ENCODE data around the gene RBM10. TPM values are rescaled to one million over a fixed set of nuclear protein-coding genes. Genes with fewer than 3 reads are reported as not detected.

Gene RBM10
- total RNA-seq, 4 donors from 2014 or later, result 24.3 to 27.0 (median 25.4) TPM

GRCh38 chrX:47146121-47146935 is 1.3 kb downstream of the RBM10 start:
- DNase-seq (ENCODE audit: low spot score) (no peak), ATAC-seq (ENCODE audit: low FRiP score) (no peak)
- no peak for TF ChIP-seq CTCF (IDR thresholded peaks at IDR 0.05)

GRCh38 chrX:47146936-47147859 is 2.2 kb downstream of the RBM10 start:
- ATAC-seq (ENCODE audit: low FRiP score), result no peak
- TF ChIP-seq CTCF (IDR thresholded peaks at IDR 0.05), result no peak
- no peak for DNase-seq (ENCODE audit: low spot score)

- no peak for ATAC-seq (ENCODE audit: low FRiP score)
- TF ChIP-seq CTCF (IDR thresholded peaks at IDR 0.05), result no peak
- no peak for DNase-seq (ENCODE audit: low spot score)
Observed at GRCh38 chrX:47148946-47149345, 3.9 kb downstream of the RBM10 start.

GRCh38 chrX:47151435-47151834 is 6.4 kb downstream of the RBM10 start:
- no peak for TF ChIP-seq CTCF (IDR thresholded peaks at IDR 0.05)
- ATAC-seq (ENCODE audit: low FRiP score) (no peak), DNase-seq (ENCODE audit: low spot score) (no peak)

- no peak for DNase-seq (ENCODE audit: low spot score)
- no peak for ATAC-seq (ENCODE audit: low FRiP score)
- no peak for TF ChIP-seq CTCF (IDR thresholded peaks at IDR 0.05)
Observed at GRCh38 chrX:47156611-47157520, 11.8 kb downstream of the RBM10 start.

- no peak for TF ChIP-seq CTCF (IDR thresholded peaks at IDR 0.05)
- ATAC-seq (ENCODE audit: low FRiP score) (no peak), DNase-seq (ENCODE audit: low spot score) (no peak)
Observed at GRCh38 chrX:47158131-47158530, 13.1 kb downstream of the RBM10 start.

Measured in omental fat pad (tissue), 4 donors.